GM12872 (cell line): ENCODE results near the gene SLC16A1.

Experiments used
- CTCF ChIP-seq: IDR thresholded peaks from 3 replicates; pipeline ENCODE4 v1.5.1; 2011; ENCODE audit warnings: low read depth, mild to moderate bottlenecking, low read length, moderate library complexity; ENCODE audit not compliant: insufficient read depth

Gene SLC16A1

GRCh38 chr1:112981426-112981825, 25.4 kb upstream of the SLC16A1 start:
- TF ChIP-seq CTCF: no peak

GRCh38 chr1:112975336-112975735, 19.3 kb upstream of the SLC16A1 start:
- TF ChIP-seq CTCF: no peak

DNA sequence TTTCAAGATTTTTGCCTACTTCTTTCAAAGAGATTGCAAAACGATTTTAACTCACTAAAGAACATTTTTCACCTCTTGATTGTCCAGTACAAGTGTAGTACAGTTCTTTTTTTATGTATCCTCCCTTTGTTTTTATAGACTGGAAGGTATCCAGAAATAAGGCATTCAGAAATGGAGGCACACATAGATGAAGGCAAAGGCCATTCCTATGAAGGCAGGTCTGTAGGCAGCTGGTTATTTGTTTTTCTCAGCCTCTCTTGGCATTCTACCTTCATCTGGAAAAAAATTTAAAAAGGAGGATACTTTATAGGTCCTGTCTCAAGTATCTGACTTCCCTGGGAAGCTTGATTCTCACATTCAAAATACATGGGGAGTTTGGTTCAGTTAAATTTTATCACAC, 18.6 kb upstream of the SLC16A1 start:
- no peak for TF ChIP-seq CTCF

DNA sequence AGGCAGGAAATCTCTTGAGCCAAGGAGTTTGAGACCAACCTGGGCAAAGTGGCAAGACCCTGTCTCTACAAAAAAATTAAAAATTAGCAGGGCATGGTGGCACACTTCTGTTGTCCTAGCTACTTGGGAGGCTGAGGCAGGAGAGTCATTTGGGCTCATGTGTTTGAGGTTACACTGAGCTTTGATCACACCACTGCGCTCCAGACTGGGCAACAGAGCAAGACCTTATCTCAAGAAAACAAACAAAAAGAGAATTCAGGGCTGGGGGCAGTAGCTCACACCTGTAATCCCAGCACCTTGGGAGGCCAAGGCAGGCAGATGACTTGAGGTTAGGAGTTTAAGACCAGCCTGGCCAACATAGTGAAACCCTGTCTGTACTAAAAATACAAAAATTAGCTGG, 17.8 kb upstream of the SLC16A1 start:
- TF ChIP-seq CTCF: no peak

GRCh38 chr1:112971006-112971405, 15.0 kb upstream of the SLC16A1 start:
- TF ChIP-seq CTCF: no peak

GRCh38 chr1:112964347-112964746, 8.4 kb upstream of the SLC16A1 start:
- TF ChIP-seq CTCF: no peak

DNA sequence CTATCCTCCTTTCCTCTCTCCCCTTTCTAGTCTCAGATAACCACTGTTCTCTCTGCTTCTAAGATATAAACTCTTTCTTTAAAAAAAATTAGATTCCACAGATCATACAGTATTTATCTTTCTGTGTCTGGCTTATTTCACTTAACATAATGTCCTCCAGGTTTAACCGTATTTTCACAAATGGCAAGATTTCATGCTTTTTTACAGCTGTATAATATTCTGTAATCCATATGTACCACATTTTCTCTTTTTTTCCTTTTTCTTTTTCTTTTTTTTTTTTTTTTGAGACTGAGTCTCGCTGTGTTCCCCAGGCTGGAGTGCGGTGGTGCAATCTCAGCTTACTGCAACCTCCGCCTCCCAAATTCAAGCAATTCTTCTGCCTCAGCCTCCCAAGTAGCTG, 5.1 kb upstream of the SLC16A1 start:
- no peak for TF ChIP-seq CTCF

GRCh38 chr1:112960384-112960783, 4.4 kb upstream of the SLC16A1 start:
- no peak for TF ChIP-seq CTCF
